Measurements from ENCODE around the gene OPA3.

OPA3 gene

DNA sequence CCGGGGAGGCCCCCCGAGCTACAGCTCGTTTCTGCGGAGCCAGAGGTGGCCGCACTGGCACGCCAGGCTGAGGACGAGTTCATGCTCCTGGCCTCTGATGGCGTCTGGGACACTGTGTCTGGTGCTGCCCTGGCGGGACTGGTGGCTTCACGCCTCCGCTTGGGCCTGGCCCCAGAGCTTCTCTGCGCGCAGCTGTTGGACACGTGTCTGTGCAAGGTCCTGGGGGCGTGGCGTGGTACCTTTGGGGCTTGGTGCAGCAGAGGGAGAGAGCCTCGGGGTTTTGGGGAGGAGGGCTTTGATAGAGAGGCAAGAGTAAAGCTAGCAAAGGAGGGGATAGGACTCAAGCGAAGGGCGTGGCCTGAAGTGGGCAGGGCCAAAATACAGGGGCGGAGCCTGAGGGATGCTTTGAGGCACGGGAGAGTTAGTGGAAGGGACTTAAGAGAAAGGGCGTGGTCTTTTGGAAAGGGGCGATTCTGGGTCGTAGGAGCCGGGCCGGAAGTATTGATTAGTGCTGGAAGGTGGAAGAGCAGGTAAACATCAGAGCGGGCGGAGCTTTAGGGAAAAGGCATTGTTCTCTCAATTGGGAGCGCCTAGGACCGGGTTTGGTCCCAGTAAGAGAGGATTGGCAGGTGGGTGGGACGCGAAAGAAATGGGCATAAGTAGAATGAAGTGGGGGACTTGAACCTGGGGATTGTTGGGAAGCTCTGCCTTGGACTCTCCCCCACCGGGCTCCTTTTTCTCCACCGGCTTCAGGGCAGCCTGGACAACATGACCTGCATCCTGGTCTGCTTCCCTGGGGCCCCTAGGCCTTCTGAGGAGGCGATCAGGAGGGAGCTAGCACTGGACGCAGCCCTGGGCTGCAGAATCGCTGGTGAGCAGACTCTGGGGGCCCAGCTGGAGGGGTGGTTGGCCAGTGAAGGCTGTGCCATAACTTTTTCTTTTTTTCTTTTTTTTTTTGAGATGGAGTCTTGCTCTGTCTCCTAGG, 85.1 kb downstream of the OPA3 start:
- Histone ChIP-seq H3K4me3 (no peak overlapping the region), H3K27ac (no peak overlapping the region), H3K9me3 (no peaks in the 10 kb centered on the region), H4K20me1 (peaks cover 31% of the 10 kb centered on the region), H3K4me2 (peak overlapping the region; percentile 100), H3K36me3 (no peaks in the 10 kb centered on the region), H3K27me3 (peaks cover 53% of the 10 kb centered on the region), H3K9ac (no peak overlapping the region), H3K4me1 (peaks cover 45% of the 10 kb centered on the region)
- no peak for TF ChIP-seq Cebpa-rat (IDR thresholded peaks at IDR 0.05)

- TF ChIP-seq Cebpa-rat (IDR thresholded peaks at IDR 0.05): no peak
- peaks cover 50% of the 10 kb centered on the region for H3K4me1 ChIP-seq
- H3K9me3 ChIP-seq: no peaks in the 10 kb centered on the region
- H3K4me3 ChIP-seq: peak within 1 kb of the TSS; percentile 77
- no peak within 1 kb of the TSS for H3K9ac ChIP-seq
- no peak within 1 kb of the TSS for H3K27ac ChIP-seq
- H3K4me2 ChIP-seq: peak within 1 kb of the TSS; percentile 100
- peaks cover 35% of the 10 kb centered on the region for H4K20me1 ChIP-seq
- no peaks in the 10 kb centered on the region for H3K36me3 ChIP-seq
- peaks cover 60% of the 10 kb centered on the region for H3K27me3 ChIP-seq
Measured at GRCh38 chr19:45498411-45499195, 86.0 kb downstream of the OPA3 start, which contains the start of gene PPM1N. PPM1N (plus strand) TSS chr19:45498443; CDS start chr19:45498473, 30 bp downstream.

- H3K9me3 ChIP-seq: no peaks in the 10 kb centered on the region
- no peak overlapping the region for H3K9ac ChIP-seq
- peaks cover 35% of the 10 kb centered on the region for H4K20me1 ChIP-seq
- no peak for TF ChIP-seq Cebpa-rat (IDR thresholded peaks at IDR 0.05)
- H3K4me2 ChIP-seq: peak overlapping the region; percentile 100
- no peaks in the 10 kb centered on the region for H3K36me3 ChIP-seq
- H3K27me3 ChIP-seq: peaks cover 60% of the 10 kb centered on the region
- no peak overlapping the region for H3K27ac ChIP-seq
- peaks cover 58% of the 10 kb centered on the region for H3K4me1 ChIP-seq
- H3K4me3 ChIP-seq: no peak overlapping the region
Measured at GRCh38 chr19:45497791-45498190, 86.8 kb downstream of the OPA3 start.

- no peak for TF ChIP-seq Cebpa-rat (IDR thresholded peaks at IDR 0.05)
- Histone ChIP-seq H3K4me2 (peak overlapping the region; percentile 100), H3K4me1 (peaks cover 55% of the 10 kb centered on the region), H4K20me1 (peaks cover 35% of the 10 kb centered on the region), H3K27me3 (peaks cover 60% of the 10 kb centered on the region), H3K9ac (peak overlapping the region; percentile 71; the same call in 1 of the 2 replicates), H3K4me3 (peak overlapping the region; percentile 77), H3K27ac (peak overlapping the region; percentile 40; the same call in 1 of the 2 replicates), H3K9me3 (no peaks in the 10 kb centered on the region), H3K36me3 (no peaks in the 10 kb centered on the region)
Measured at GRCh38 chr19:45496349-45496953, 88.2 kb downstream of the OPA3 start.

DNA sequence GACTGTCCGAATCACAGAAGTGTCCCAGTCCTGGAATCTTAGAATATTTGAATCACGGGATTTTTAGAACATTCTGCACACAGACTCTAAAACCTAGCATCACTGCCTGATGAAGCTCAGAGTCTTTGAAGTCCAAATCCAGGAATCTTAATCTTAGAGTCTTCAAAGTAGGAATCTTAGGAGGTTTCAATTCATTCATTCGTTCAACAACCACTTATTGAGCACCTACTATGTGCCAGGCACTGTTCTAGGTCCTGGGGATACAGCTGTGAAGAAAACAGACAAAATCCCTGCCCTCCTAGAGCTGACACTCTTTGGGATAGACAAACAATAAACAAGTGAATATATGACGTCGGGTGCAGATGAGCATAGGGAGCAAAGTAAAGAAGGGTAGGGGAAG, 89.4 kb downstream of the OPA3 start:
- no peak for TF ChIP-seq Cebpa-rat (IDR thresholded peaks at IDR 0.05)
- H3K27ac ChIP-seq: no peak overlapping the region
- H3K4me1 ChIP-seq: peaks cover 55% of the 10 kb centered on the region

DNA sequence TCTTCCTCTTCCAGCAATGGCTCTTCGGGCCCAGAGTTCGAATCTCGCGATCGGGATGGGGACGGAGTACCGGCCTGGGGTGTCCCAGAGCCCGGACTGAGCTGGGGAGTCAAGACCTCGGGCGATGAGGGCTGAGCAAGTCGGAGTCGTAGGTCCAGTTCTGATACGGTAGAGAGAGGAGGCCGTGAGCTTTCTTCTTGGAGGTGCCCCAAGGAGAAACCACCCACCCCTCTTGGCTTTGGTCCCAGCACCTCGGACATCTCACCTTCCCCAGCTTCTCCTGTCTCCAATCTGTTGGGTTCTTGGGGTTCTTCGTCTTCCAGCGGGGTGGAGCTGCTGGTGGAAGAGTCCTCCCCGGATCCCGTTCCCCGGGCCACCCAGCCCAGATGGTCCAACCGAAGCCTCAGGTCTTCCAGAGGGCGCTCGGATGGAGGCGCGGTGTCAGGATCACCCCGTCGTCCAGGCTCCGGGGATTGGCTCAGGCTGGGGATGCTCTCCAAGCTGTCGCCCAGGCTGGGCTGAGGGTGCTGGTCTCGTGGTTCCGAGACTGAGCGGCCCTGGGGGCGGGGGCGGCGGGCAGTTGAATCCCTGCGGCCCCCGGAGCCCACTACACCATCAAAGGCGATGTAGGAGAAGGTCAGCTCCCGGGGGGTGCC, 90.2 kb downstream of the OPA3 start:
- Histone ChIP-seq H3K9ac (no peak overlapping the region), H3K4me1 (peaks cover 52% of the 10 kb centered on the region), H4K20me1 (peaks cover 35% of the 10 kb centered on the region), H3K27me3 (peaks cover 48% of the 10 kb centered on the region), H3K9me3 (no peaks in the 10 kb centered on the region), H3K4me2 (no peak overlapping the region), H3K4me3 (no peak overlapping the region), H3K36me3 (no peaks in the 10 kb centered on the region), H3K27ac (no peak overlapping the region)
- TF ChIP-seq Cebpa-rat (IDR thresholded peaks at IDR 0.05): no peak

More for the DNA sequence above, 89.4 kb downstream of the OPA3 start:
- Histone ChIP-seq H3K9me3 (no peaks in the 10 kb centered on the region), H4K20me1 (peaks cover 35% of the 10 kb centered on the region), H3K9ac (no peak overlapping the region), H3K27me3 (peaks cover 56% of the 10 kb centered on the region), H3K4me3 (no peak overlapping the region), H3K36me3 (no peaks in the 10 kb centered on the region), H3K4me2 (no peak overlapping the region)

DNA sequence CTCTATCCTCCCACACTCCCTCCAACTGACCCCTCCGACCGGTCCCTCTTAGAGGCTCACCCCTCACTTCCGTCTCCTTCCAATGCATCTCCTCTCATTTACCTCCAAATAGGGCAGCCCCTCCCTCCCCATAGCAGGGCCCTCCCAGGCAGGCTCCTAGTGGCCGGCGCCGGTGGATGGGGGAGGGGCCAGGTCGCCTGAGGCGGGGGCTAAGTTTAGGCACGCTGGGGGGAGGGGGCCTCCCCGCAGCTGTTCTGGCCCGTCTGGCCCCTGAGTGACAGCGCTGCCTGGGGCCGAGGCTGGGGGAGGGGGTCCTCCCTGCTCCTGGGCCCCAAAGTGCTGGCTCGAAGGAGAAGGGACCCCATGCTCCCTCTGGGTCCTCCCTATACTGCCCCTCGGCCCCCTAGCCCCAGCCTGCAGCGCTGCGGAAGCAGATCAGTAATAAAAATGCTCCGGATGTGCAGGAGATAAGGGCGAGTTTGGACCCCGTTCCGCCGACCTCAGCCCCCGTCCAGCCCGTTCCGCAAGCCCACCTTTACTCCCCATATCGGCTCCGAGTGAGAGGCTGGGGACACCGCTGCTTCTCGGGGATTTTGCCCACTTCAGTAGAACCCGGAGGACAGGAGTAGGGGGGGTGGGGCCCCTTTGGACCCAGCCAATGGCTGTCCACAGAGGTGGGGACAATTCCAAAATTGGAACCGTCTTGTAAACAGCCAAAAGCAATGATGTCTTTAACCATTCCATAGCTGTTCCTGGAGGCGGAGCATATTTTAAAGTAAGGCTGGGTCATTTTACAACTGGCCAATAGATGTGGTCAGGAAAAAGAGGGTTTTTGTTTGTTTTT, 91.8 kb downstream of the OPA3 start:
- H3K9me3 ChIP-seq: no peaks in the 10 kb centered on the region
- TF ChIP-seq Cebpa-rat (IDR thresholded peaks at IDR 0.05): no peak
- peaks cover 26% of the 10 kb centered on the region for H4K20me1 ChIP-seq
- peak overlapping the region; percentile 76 for H3K9ac ChIP-seq
- peak overlapping the region; percentile 66 for H3K27ac ChIP-seq
- H3K27me3 ChIP-seq: peaks cover 32% of the 10 kb centered on the region
- peak overlapping the region; percentile 95 for H3K4me2 ChIP-seq
- H3K4me1 ChIP-seq: peaks cover 37% of the 10 kb centered on the region
- no peaks in the 10 kb centered on the region; the same call in 1 of the 2 replicates for H3K36me3 ChIP-seq
- H3K4me3 ChIP-seq: peak overlapping the region; percentile 70

- TF ChIP-seq Cebpa-rat (IDR thresholded peaks at IDR 0.05): no peak
- H3K9me3 ChIP-seq: no peaks in the 10 kb centered on the region
- peaks cover 29% of the 10 kb centered on the region for H3K27me3 ChIP-seq
- peaks cover 26% of the 10 kb centered on the region for H4K20me1 ChIP-seq
- peak overlapping the region; percentile 95 for H3K4me2 ChIP-seq
- no peaks in the 10 kb centered on the region; the same call in 1 of the 2 replicates for H3K36me3 ChIP-seq
- H3K27ac ChIP-seq: no peak overlapping the region
- H3K4me3 ChIP-seq: peak overlapping the region; percentile 70
- H3K4me1 ChIP-seq: peaks cover 31% of the 10 kb centered on the region
- H3K9ac ChIP-seq: peak overlapping the region; percentile 76; the same call in 1 of the 2 replicates
Measured at GRCh38 chr19:45492137-45492626, 92.4 kb downstream of the OPA3 start.
